PFSK-1 (cell line): ENCODE data around the gene SPRY1.
A peak's percentile ranks its signal among the peaks of the same experiment; 100 is the strongest.

Experiments used
- POLR2AphosphoS5 ChIP-seq: IDR thresholded peaks from 2 replicates; pipeline ENCODE4 v1.6.1; 2012; ENCODE audit warnings: low read depth, mild to moderate bottlenecking, control low read depth, low read length, moderate library complexity
- SIN3A ChIP-seq: IDR thresholded peaks from 2 replicates; pipeline ENCODE4 v1.6.1; 2012; ENCODE audit warnings: mild to moderate bottlenecking, low read length, moderate library complexity, borderline replicate concordance; ENCODE audit not compliant: insufficient read depth
- TAF1 ChIP-seq: IDR thresholded peaks from 2 replicates; pipeline ENCODE4 v1.6.1; 2012; ENCODE audit warnings: low read length, control low read depth, borderline replicate concordance; ENCODE audit not compliant: insufficient read depth
- TF ChIP-seq, protein P1 (sequence below), 2 experiments: IDR thresholded peaks; 2 replicates each; pipeline versions ENCODE4 v1.6.1 to v1.8.0; 2011 to 2012; ENCODE audit warnings: low read depth in 2 of 2, low read length in 2 of 2, control low read depth in 1 of 2, inconsistent platforms in 1 of 2, mild to moderate bottlenecking in 1 of 2, moderate library complexity in 1 of 2; ENCODE audit not compliant: insufficient read depth in 1 of 2

DNA sequence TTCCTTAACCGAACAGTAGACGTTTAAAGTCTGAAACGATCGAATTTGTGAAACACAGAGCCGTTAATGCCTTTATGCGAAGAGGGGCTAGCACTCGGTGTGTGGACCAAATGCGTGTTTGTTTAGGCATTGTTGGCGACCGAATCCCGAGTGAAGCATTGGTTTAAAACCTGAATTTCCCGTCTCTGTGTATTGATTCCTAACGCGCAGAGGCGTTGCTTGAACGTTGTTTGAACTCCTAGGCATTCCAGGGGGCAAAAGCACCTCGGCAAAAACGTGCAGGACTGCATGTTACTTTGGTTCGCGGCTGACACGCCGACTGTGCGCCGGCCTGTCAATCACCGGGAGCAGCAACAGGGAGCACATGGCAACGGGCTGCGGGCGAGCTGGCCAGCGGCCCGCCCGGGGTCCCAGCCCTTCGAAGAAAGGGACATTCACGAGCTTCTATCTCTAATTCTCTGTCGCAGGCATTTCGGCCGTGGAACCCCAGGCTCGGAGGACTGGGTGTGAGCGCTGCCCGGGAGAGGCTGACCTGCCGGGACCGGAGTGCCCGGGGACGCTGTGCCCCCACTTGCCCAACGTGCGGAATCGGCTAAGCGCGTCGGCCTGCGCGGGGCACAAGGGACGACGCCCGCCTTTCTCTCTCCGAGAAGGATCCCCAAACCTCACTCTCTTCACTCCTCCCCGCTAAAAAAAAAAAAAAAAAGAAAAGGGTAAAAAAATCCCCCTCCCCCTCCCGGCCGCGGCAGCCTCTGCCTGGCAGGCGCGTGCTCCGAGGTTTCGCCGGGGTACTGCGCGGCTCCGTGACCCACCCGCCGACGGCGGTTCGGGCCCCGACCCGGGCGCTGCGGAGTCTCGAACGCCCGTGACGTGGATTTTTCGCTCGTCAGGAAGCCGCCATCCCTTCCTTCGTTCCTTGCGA, 810 bp downstream of the SPRY1 start:
- no peak; the same call in 1 of the 2 replicates for TF ChIP-seq TAF1
- TF ChIP-seq POLR2AphosphoS5: no peak; the same call in 1 of the 2 replicates
- TF ChIP-seq, protein P1, sequence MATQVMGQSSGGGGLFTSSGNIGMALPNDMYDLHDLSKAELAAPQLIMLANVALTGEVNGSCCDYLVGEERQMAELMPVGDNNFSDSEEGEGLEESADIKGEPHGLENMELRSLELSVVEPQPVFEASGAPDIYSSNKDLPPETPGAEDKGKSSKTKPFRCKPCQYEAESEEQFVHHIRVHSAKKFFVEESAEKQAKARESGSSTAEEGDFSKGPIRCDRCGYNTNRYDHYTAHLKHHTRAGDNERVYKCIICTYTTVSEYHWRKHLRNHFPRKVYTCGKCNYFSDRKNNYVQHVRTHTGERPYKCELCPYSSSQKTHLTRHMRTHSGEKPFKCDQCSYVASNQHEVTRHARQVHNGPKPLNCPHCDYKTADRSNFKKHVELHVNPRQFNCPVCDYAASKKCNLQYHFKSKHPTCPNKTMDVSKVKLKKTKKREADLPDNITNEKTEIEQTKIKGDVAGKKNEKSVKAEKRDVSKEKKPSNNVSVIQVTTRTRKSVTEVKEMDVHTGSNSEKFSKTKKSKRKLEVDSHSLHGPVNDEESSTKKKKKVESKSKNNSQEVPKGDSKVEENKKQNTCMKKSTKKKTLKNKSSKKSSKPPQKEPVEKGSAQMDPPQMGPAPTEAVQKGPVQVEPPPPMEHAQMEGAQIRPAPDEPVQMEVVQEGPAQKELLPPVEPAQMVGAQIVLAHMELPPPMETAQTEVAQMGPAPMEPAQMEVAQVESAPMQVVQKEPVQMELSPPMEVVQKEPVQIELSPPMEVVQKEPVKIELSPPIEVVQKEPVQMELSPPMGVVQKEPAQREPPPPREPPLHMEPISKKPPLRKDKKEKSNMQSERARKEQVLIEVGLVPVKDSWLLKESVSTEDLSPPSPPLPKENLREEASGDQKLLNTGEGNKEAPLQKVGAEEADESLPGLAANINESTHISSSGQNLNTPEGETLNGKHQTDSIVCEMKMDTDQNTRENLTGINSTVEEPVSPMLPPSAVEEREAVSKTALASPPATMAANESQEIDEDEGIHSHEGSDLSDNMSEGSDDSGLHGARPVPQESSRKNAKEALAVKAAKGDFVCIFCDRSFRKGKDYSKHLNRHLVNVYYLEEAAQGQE (IDR thresholded peaks at IDR 0.05; ENCODE audit: insufficient read depth in 1 of 2, low read depth in 2 of 2, low read length in 2 of 2): peak in 1 of 2 experiments; percentile 31; a peak in 1 of 4 replicates
- TF ChIP-seq SIN3A: no peak; the same call in 1 of the 2 replicates
